HEK293T (cell line): Measurements from ENCODE around the gene LYPD6B.

Experiments
- ARNT ChIP-seq: fragments of 450-650 bp; IDR thresholded peaks from 2 replicates; pipeline ENCODE4 v1.6.1; 2017; ENCODE audit warnings: mild to moderate bottlenecking
- BHLHE40 ChIP-seq: fragments of 450-650 bp; IDR thresholded peaks from 2 replicates; pipeline ENCODE4 v1.6.1; 2016; ENCODE audit warnings: mild to moderate bottlenecking, moderate library complexity, borderline replicate concordance
- CTBP1 ChIP-seq: fragments of 450-650 bp; IDR thresholded peaks from 2 replicates; pipeline ENCODE4 v1.6.1; 2016; ENCODE audit warnings: borderline replicate concordance
- ELF4 ChIP-seq: fragments of 450-650 bp; IDR thresholded peaks from 2 replicates; pipeline ENCODE4 v1.6.1; 2017; ENCODE audit warnings: antibody characterized with exemption
- FOXA1 ChIP-seq: fragments of 450-650 bp; IDR thresholded peaks from 2 replicates; pipeline ENCODE4 v1.6.1; 2016; ENCODE audit warnings: mild to moderate bottlenecking
- FOXM1 ChIP-seq: fragments of 450-650 bp; IDR thresholded peaks from 2 replicates; pipeline ENCODE4 v1.6.1; 2017; ENCODE audit warnings: mild to moderate bottlenecking, borderline replicate concordance
- HDGF ChIP-seq: fragments of 450-650 bp; IDR thresholded peaks from 2 replicates; pipeline ENCODE4 v1.6.1; 2017; ENCODE audit warnings: antibody characterized with exemption, borderline replicate concordance
- LEF1 ChIP-seq: fragments of 450-650 bp; IDR thresholded peaks from 2 replicates; pipeline ENCODE4 v1.6.1; 2017; ENCODE audit warnings: mild to moderate bottlenecking, borderline replicate concordance
- NFRKB ChIP-seq: fragments of 450-650 bp; IDR thresholded peaks from 2 replicates; pipeline ENCODE4 v1.6.1; 2016; ENCODE audit warnings: mild to moderate bottlenecking, moderate library complexity
- SP1 ChIP-seq: fragments of 450-650 bp; IDR thresholded peaks from 2 replicates; pipeline ENCODE4 v1.6.1; 2017
- SUZ12 ChIP-seq: fragments of 450-650 bp; IDR thresholded peaks from 2 replicates; pipeline ENCODE4 v1.6.1; 2016; ENCODE audit warnings: mild to moderate bottlenecking
- TARDBP ChIP-seq: fragments of 450-650 bp; IDR thresholded peaks from 2 replicates; pipeline ENCODE4 v1.6.1; 2016

DNA sequence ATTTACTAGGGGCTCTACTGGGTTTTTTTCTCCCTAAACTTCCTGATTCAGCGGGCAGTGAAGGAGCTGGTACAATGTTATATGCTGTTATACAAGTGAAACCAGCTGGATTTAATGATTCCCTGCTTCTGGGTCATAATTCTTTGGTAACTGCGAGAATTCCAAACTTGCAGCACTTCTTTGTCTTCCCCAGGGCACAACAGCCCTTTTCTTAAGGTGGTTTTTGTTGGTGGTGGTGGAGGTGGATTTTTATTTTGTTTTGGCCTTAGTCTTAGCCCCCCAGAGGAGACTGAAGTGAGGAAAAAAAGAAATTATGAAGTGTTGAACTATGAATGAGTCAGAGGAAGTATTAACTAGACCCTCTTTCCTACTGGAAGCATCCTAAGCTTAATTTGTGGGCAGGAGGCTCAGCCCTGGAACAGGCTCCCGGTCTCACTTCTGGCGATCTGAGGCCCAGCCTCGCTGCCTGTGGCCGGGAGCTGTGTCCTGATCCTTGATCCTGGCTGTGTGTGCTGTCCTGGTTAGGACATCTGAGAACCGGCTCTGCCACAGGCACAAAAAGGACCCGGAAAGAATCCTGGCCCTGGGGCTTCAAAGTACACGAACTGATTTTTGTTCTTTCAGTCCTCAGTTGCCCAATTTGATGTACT, 141.9 kb downstream of the LYPD6B start:
- TF ChIP-seq BHLHE40, result no peak
- no peak for TF ChIP-seq TARDBP
- no peak for TF ChIP-seq HDGF
- TF ChIP-seq FOXA1, result no peak
- no peak for TF ChIP-seq LEF1
- no peak for TF ChIP-seq ELF4
- no peak for TF ChIP-seq SP1
- no peak for TF ChIP-seq NFRKB
- no peak for TF ChIP-seq FOXM1
- no peak for TF ChIP-seq ARNT
- no peak for TF ChIP-seq SUZ12
- no peak for TF ChIP-seq CTBP1
